Left ventricle myocardium superior (tissue), 1 donor: ENCODE measurements around the gene ATXN7L2. TPM values are rescaled to one million over a fixed set of nuclear protein-coding genes. Genes with fewer than 3 reads are reported as not detected.

Source experiments
- ATAC-seq: fragments of 200-7000 bp; cut with Tn5 transposase; one replicate; pipeline ENCODE4 v1.9.1; 2020; ENCODE audit warnings: mild to moderate bottlenecking, moderate library complexity
- DNase-seq: peaks from one replicate; pipeline ENCODE4 v3.0.0-alpha.2; 2020
- intact Hi-C: fragments of 100-400 bp; cut with micrococcal nuclease; formaldehyde crosslinking; loops from one replicate; pipeline ENCODE4 v1.11.0; 2022
- total RNA-seq: library from RNA; stranded (reverse); fragmentation: NEBNext Ultra II Directional; extraction: Animal tissue kit (Norgen Biotek cat#: 25700); gene quantifications from one replicate; pipeline ENCODE4 v1.2.1, GENCODE V29; 2021
- donor health status: DM: no; HTN: yes; CAD: no; lungs with severe emphysema.

Gene ATXN7L2
- total RNA-seq, 1 donor from 2014 or later = 3.4 TPM

- intact Hi-C loops = loop anchor here (5.0 kb wide), 1 partner anchor 40 kb away; no protein-coding TSS in a partner anchor
- DNase-seq = no peak
- no peak for ATAC-seq
Observed at GRCh38 chr1:109492779-109493178, 9.1 kb downstream of the ATXN7L2 start.

GRCh38 chr1:109493227-109493626 is 9.5 kb downstream of the ATXN7L2 start:
- DNase-seq (no peak), ATAC-seq (no peak)
- intact Hi-C loops = loop anchor here (5.0 kb wide), 1 partner anchor 39 kb away; no protein-coding TSS in a partner anchor

GRCh38 chr1:109493805-109494539 is 10.3 kb downstream of the ATXN7L2 start, which contains the start of gene CYB561D1:
TSS of gene CYB561D1 (plus strand) at chr1:109494094. CDS start at chr1:109494140, 46 bp downstream.
- intact Hi-C loops = loop anchor here (5.0 kb wide), 1 partner anchor 38 kb away; no protein-coding TSS in a partner anchor
- ATAC-seq (peak; percentile 92), DNase-seq (peak; percentile 93)

GRCh38 chr1:109495738-109496137 is 12.0 kb downstream of the ATXN7L2 start:
- ATAC-seq = no peak
- no peak for DNase-seq
- intact Hi-C loops = no loop called here

- no peak for ATAC-seq
- intact Hi-C loops = no loop called here
- DNase-seq = no peak
Observed at GRCh38 chr1:109497449-109498160, 13.9 kb downstream of the ATXN7L2 start.

GRCh38 chr1:109498161-109498801 is 14.6 kb downstream of the ATXN7L2 start:
- no peak for DNase-seq
- intact Hi-C loops = no loop called here
- no peak for ATAC-seq

GRCh38 chr1:109499081-109499480 is 15.4 kb downstream of the ATXN7L2 start:
- intact Hi-C loops = no loop called here
- no peak for ATAC-seq
- DNase-seq = no peak

- ATAC-seq (peak; percentile 19), DNase-seq (no peak)
- intact Hi-C loops = no loop called here
Observed at GRCh38 chr1:109499661-109500536, 16.2 kb downstream of the ATXN7L2 start.

- ATAC-seq (no peak), DNase-seq (no peak)
- intact Hi-C loops = no loop called here
Observed at GRCh38 chr1:109500941-109501381, 17.3 kb downstream of the ATXN7L2 start.

- ATAC-seq (no peak), DNase-seq (no peak)
- intact Hi-C loops = no loop called here
Observed at GRCh38 chr1:109501644-109502363, 18.1 kb downstream of the ATXN7L2 start.

GRCh38 chr1:109502364-109502851 is 18.7 kb downstream of the ATXN7L2 start:
- ATAC-seq = no peak
- intact Hi-C loops = no loop called here
- DNase-seq = no peak

GRCh38 chr1:109503935-109504334 is 20.2 kb downstream of the ATXN7L2 start:
- intact Hi-C loops = no loop called here
- ATAC-seq (no peak), DNase-seq (no peak)

- DNase-seq = no peak
- no peak for ATAC-seq
- intact Hi-C loops = no loop called here
Observed at GRCh38 chr1:109504974-109505373, 21.3 kb downstream of the ATXN7L2 start.

- ATAC-seq (no peak), DNase-seq (no peak)
Observed at GRCh38 chr1:109508001-109508872, 24.5 kb downstream of the ATXN7L2 start.

GRCh38 chr1:109508873-109509175 is 25.1 kb downstream of the ATXN7L2 start:
- intact Hi-C loops = no loop called here
- ATAC-seq = no peak
- DNase-seq = no peak

More at GRCh38 chr1:109508001-109508872, 24.5 kb downstream of the ATXN7L2 start:
- intact Hi-C loops = no loop called here

GRCh38 chr1:109509176-109510134 is 25.8 kb downstream of the ATXN7L2 start, which contains the start of gene AMIGO1:
TSS of gene AMIGO1 (minus strand) at chr1:109509727. CDS start at chr1:109508912, 815 bp downstream.
- DNase-seq (peak; percentile 86), ATAC-seq (peak; percentile 91)
- intact Hi-C loops = no loop called here
